HG02840 (cell line): Measurements from ENCODE around the gene ZBTB22.

Experiments used
- ATAC-seq: cut with Tn5 transposase; IDR thresholded peaks from one replicate; pipeline ENCODE4 v1.9.1; 2021; ENCODE audit warnings: mild to moderate bottlenecking, moderate library complexity, moderate number of reproducible peaks; ENCODE audit not compliant: unreplicated experiment, low FRiP score

Gene ZBTB22

GRCh38 chr6:33304216-33304615 lies 13.3 kb downstream of the ZBTB22 start:
- ATAC-seq, result no peak

GRCh38 chr6:33301877-33302276 lies 15.7 kb downstream of the ZBTB22 start:
- ATAC-seq, result no peak

- peak; percentile 63 for ATAC-seq
These were observed 18.2 kb downstream of the ZBTB22 start for GRCh38 chr6:33299237-33299944.

- peak; percentile 25 for ATAC-seq
These were observed 18.7 kb downstream of the ZBTB22 start, which contains the start of gene RGL2 for GRCh38 chr6:33298773-33299236. TSS of gene RGL2 (minus strand) at chr6:33298942. CDS start at chr6:33298610, 332 bp downstream.

GRCh38 chr6:33297956-33298772 lies 19.4 kb downstream of the ZBTB22 start:
- no peak for ATAC-seq

GRCh38 chr6:33297406-33297955 lies 20.1 kb downstream of the ZBTB22 start:
- no peak for ATAC-seq

GRCh38 chr6:33296797-33297405 lies 20.6 kb downstream of the ZBTB22 start:
- no peak for ATAC-seq

- ATAC-seq, result no peak
These were observed 21.7 kb downstream of the ZBTB22 start for GRCh38 chr6:33295621-33296369.

GRCh38 chr6:33294086-33294823 lies 23.3 kb downstream of the ZBTB22 start:
- no peak for ATAC-seq

- no peak for ATAC-seq
These were observed 24.4 kb downstream of the ZBTB22 start for GRCh38 chr6:33292996-33293682.

- no peak for ATAC-seq
These were observed 27.1 kb downstream of the ZBTB22 start for GRCh38 chr6:33290459-33290858.

GRCh38 chr6:33289784-33290315 lies 27.7 kb downstream of the ZBTB22 start:
- peak; percentile 20 for ATAC-seq

GRCh38 chr6:33288921-33289783 lies 28.4 kb downstream of the ZBTB22 start, which contains the start of the genes PFDN6 and WDR46:
TSS of gene PFDN6 (plus strand) at chr6:33289601. CDS start at chr6:33289857, 256 bp downstream.
TSS of gene WDR46 (minus strand) at chr6:33289239. CDS start at chr6:33289170, 69 bp downstream.
- peak; percentile 80 for ATAC-seq

GRCh38 chr6:33288141-33288920 lies 29.2 kb downstream of the ZBTB22 start:
- ATAC-seq, result peak; percentile 8

GRCh38 chr6:33286946-33287914 lies 30.3 kb downstream of the ZBTB22 start:
- ATAC-seq, result no peak
